Erythroblast (primary cell): ENCODE results near the gene TBX15.

Experiments used
- GATA1 ChIP-seq: IDR thresholded peaks from 2 replicates; pipeline ENCODE4 v1.6.1; 2011; ENCODE audit warnings: low read depth, mild to moderate bottlenecking, control low read depth, low read length, moderate library complexity
- POLR2A ChIP-seq: IDR thresholded peaks from 2 replicates; pipeline ENCODE4 v1.6.1; 2011; ENCODE audit warnings: mild to moderate bottlenecking, low read length

DNA sequence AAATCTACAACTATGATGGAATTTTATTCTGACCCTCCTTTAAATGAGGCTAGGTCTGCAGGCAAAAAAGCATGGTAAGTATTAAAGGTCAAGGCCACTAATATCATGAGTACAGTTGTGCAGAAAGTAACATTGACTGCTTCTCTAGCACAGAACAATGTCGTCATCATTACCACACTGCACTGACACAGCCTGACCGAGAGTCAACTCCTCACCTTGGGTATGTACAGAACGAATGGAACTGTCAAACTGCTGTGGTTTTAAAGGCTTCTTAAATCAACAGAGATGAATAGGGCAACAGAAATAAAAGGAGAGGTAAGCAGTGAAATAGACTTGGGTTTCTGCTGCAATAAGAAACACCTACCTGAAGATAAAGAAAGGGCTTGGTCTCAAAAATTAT is 88.8 kb downstream of the TBX15 start:
- no peak for TF ChIP-seq POLR2A
- no peak for TF ChIP-seq GATA1
